T47D (cell line): ENCODE data around the gene ANKMY1.

Source experiments
- DNase-seq, 2 experiments: peaks; one replicate each; pipeline versions ENCODE4 v3.0.0 to v3.0.0-alpha.2; 2011 to 2012; ENCODE audit warnings: low read depth in 1 of 2, low spot score in 1 of 2
- JUND ChIP-seq: IDR thresholded peaks from 2 replicates; pipeline ENCODE4 v1.6.1; 2012; ENCODE audit warnings: low read depth
- in situ Hi-C: cut with HindIII; loops from 2 replicates; pipeline ENCODE4 v1.10.0; 2016; ENCODE audit warnings: low sequenced_read_pairs, low pct_unique_long_range_greater_than_20kb

Gene ANKMY1

GRCh38 chr2:240600451-240600961 lies 42.7 kb upstream of the ANKMY1 start:
- DNase-seq = no peak
- TF ChIP-seq JUND = no peak
- in situ Hi-C loops = no loop called here

GRCh38 chr2:240599141-240599583 lies 41.4 kb upstream of the ANKMY1 start:
- no peak for TF ChIP-seq JUND
- in situ Hi-C loops = no loop called here
- no peak for DNase-seq

- no peak for DNase-seq
- no peak for TF ChIP-seq JUND
- in situ Hi-C loops = no loop called here
Observed at GRCh38 chr2:240598311-240598911, 40.6 kb upstream of the ANKMY1 start.

GRCh38 chr2:240597419-240598181 lies 39.8 kb upstream of the ANKMY1 start:
- in situ Hi-C loops = no loop called here
- no peak for TF ChIP-seq JUND

GRCh38 chr2:240597054-240597418 lies 39.2 kb upstream of the ANKMY1 start:
- in situ Hi-C loops = no loop called here
- DNase-seq = no peak
- TF ChIP-seq JUND = no peak

More at GRCh38 chr2:240597419-240598181, 39.8 kb upstream of the ANKMY1 start:
- no peak for DNase-seq

- DNase-seq = no peak
- TF ChIP-seq JUND = no peak
- in situ Hi-C loops = no loop called here
Observed at GRCh38 chr2:240596491-240596931, 38.7 kb upstream of the ANKMY1 start.

GRCh38 chr2:240596080-240596460 lies 38.3 kb upstream of the ANKMY1 start:
- in situ Hi-C loops = no loop called here
- DNase-seq = no peak
- TF ChIP-seq JUND = no peak

- no peak for TF ChIP-seq JUND
- in situ Hi-C loops = no loop called here
- DNase-seq = peak in 1 of 2 experiments; percentile 24
Observed at GRCh38 chr2:240595381-240596079, 37.7 kb upstream of the ANKMY1 start.

- TF ChIP-seq JUND = no peak
- in situ Hi-C loops = no loop called here
- no peak for DNase-seq
Observed at GRCh38 chr2:240594511-240595380, 37.0 kb upstream of the ANKMY1 start.

- no peak for TF ChIP-seq JUND
- DNase-seq = no peak
- in situ Hi-C loops = no loop called here
Observed at GRCh38 chr2:240593703-240594451, 36.1 kb upstream of the ANKMY1 start.

GRCh38 chr2:240593026-240593702 lies 35.4 kb upstream of the ANKMY1 start:
- in situ Hi-C loops = no loop called here
- TF ChIP-seq JUND = no peak
- DNase-seq = no peak

GRCh38 chr2:240591784-240592183 lies 34.0 kb upstream of the ANKMY1 start:
- in situ Hi-C loops = no loop called here
- DNase-seq = no peak
- TF ChIP-seq JUND = no peak
